Mucosa of stomach (tissue), 1 donor: ENCODE measurements around the gene DRAM2.

Experiments
- H3K27me3 ChIP-seq: one replicate; pipeline ENCODE4 v1.7.0; 2013; ENCODE audit warnings: mild to moderate bottlenecking, low read length; ENCODE audit not compliant: control insufficient read depth, insufficient read depth
- H3K36me3 ChIP-seq: one replicate; pipeline ENCODE4 v1.7.0; 2013; ENCODE audit warnings: low read length; ENCODE audit not compliant: control insufficient read depth, insufficient read depth
- H3K4me1 ChIP-seq: one replicate; pipeline ENCODE4 v1.7.0; 2013; ENCODE audit warnings: mild to moderate bottlenecking, low read length; ENCODE audit not compliant: control insufficient read depth, insufficient read depth
- H3K4me3 ChIP-seq: one replicate; pipeline ENCODE4 v1.7.0; 2013; ENCODE audit warnings: low read length
- H3K9ac ChIP-seq: one replicate; pipeline ENCODE4 v1.7.0; 2013; ENCODE audit warnings: mild to moderate bottlenecking, low read length, moderate library complexity
- H3K9me3 ChIP-seq: one replicate; pipeline ENCODE4 v1.7.0; 2013; ENCODE audit warnings: mild to moderate bottlenecking, low read length, moderate library complexity; ENCODE audit not compliant: control insufficient read depth
- donor health status: Pancreatic carcinoma.

Gene DRAM2

GRCh38 chr1:111139324-111139955 is 453 bp downstream of the DRAM2 start:
- peak overlapping the region; percentile 91 for H3K9ac ChIP-seq
- no peaks in the 10 kb centered on the region for H3K9me3 ChIP-seq
- peak overlapping the region; percentile 48 for H3K4me3 ChIP-seq
- H3K36me3 ChIP-seq: no peaks in the 10 kb centered on the region
- peaks cover 16% of the 10 kb centered on the region for H3K4me1 ChIP-seq
- H3K27me3 ChIP-seq: no peaks in the 10 kb centered on the region

- Histone ChIP-seq H3K27me3 (no peaks in the 10 kb centered on the region), H3K36me3 (no peaks in the 10 kb centered on the region), H3K9ac (no peak overlapping the region), H3K4me1 (peaks cover 3% of the 10 kb centered on the region), H3K9me3 (no peaks in the 10 kb centered on the region), H3K4me3 (no peak overlapping the region)
These were observed 6.0 kb downstream of the DRAM2 start for GRCh38 chr1:111133866-111134265.

GRCh38 chr1:111131693-111132092 is 8.2 kb downstream of the DRAM2 start:
- H3K9me3 ChIP-seq: no peaks in the 10 kb centered on the region
- H3K9ac ChIP-seq: no peak overlapping the region
- H3K4me1 ChIP-seq: peaks cover 3% of the 10 kb centered on the region
- H3K27me3 ChIP-seq: no peaks in the 10 kb centered on the region
- H3K4me3 ChIP-seq: no peak overlapping the region
- no peaks in the 10 kb centered on the region for H3K36me3 ChIP-seq

GRCh38 chr1:111129376-111129775 is 10.5 kb downstream of the DRAM2 start:
- Histone ChIP-seq H3K9me3 (no peaks in the 10 kb centered on the region), H3K36me3 (no peaks in the 10 kb centered on the region), H3K4me1 (peaks cover 3% of the 10 kb centered on the region), H3K4me3 (no peak overlapping the region), H3K9ac (no peak overlapping the region), H3K27me3 (no peaks in the 10 kb centered on the region)

- Histone ChIP-seq H3K9ac (no peak overlapping the region), H3K27me3 (no peaks in the 10 kb centered on the region), H3K4me3 (no peak overlapping the region), H3K36me3 (peaks cover 7% of the 10 kb centered on the region), H3K9me3 (no peaks in the 10 kb centered on the region), H3K4me1 (no peaks in the 10 kb centered on the region)
These were observed 11.8 kb downstream of the DRAM2 start for GRCh38 chr1:111127923-111128643.

GRCh38 chr1:111126354-111126753 is 13.5 kb downstream of the DRAM2 start:
- H3K9me3 ChIP-seq: no peaks in the 10 kb centered on the region
- H3K4me3 ChIP-seq: no peak overlapping the region
- no peak overlapping the region for H3K9ac ChIP-seq
- no peaks in the 10 kb centered on the region for H3K4me1 ChIP-seq
- peaks cover 7% of the 10 kb centered on the region for H3K36me3 ChIP-seq
- H3K27me3 ChIP-seq: no peaks in the 10 kb centered on the region

GRCh38 chr1:111116496-111116895 is 23.4 kb downstream of the DRAM2 start:
- Histone ChIP-seq H3K4me3 (no peak overlapping the region), H3K4me1 (no peaks in the 10 kb centered on the region), H3K9me3 (no peaks in the 10 kb centered on the region), H3K9ac (no peak overlapping the region), H3K27me3 (no peaks in the 10 kb centered on the region), H3K36me3 (no peaks in the 10 kb centered on the region)

- H3K27me3 ChIP-seq: no peaks in the 10 kb centered on the region
These were observed 29.5 kb downstream of the DRAM2 start for GRCh38 chr1:111110197-111110899.

GRCh38 chr1:111104981-111105380 is 34.9 kb downstream of the DRAM2 start:
- H3K9me3 ChIP-seq: no peaks in the 10 kb centered on the region
- no peaks in the 10 kb centered on the region for H3K36me3 ChIP-seq
- H3K4me1 ChIP-seq: peaks cover 6% of the 10 kb centered on the region
- H3K9ac ChIP-seq: no peak overlapping the region
- H3K27me3 ChIP-seq: no peaks in the 10 kb centered on the region
- no peak overlapping the region for H3K4me3 ChIP-seq

More at GRCh38 chr1:111110197-111110899, 29.5 kb downstream of the DRAM2 start:
- no peaks in the 10 kb centered on the region for H3K9me3 ChIP-seq
- H3K9ac ChIP-seq: no peak overlapping the region
- no peaks in the 10 kb centered on the region for H3K36me3 ChIP-seq
- H3K4me3 ChIP-seq: no peak overlapping the region
- no peaks in the 10 kb centered on the region for H3K4me1 ChIP-seq

- H3K9me3 ChIP-seq: no peaks in the 10 kb centered on the region
- H3K36me3 ChIP-seq: no peaks in the 10 kb centered on the region
- H3K4me1 ChIP-seq: peaks cover 6% of the 10 kb centered on the region
- H3K27me3 ChIP-seq: no peaks in the 10 kb centered on the region
- no peak overlapping the region for H3K9ac ChIP-seq
- H3K4me3 ChIP-seq: no peak overlapping the region
These were observed 37.8 kb downstream of the DRAM2 start for GRCh38 chr1:111101854-111102642.

GRCh38 chr1:111099289-111099688 is 40.6 kb downstream of the DRAM2 start:
- Histone ChIP-seq H3K27me3 (no peaks in the 10 kb centered on the region), H3K9me3 (no peaks in the 10 kb centered on the region), H3K36me3 (no peaks in the 10 kb centered on the region), H3K4me3 (no peak overlapping the region), H3K9ac (no peak overlapping the region), H3K4me1 (peaks cover 6% of the 10 kb centered on the region)
